Fibroblast of mammary gland (primary cell): Measurements from ENCODE around the gene SND1.

Experiments used
- DNase-seq: peaks from one replicate; pipeline ENCODE4 v3.0.0-alpha.2; 2010; ENCODE audit warnings: low read depth
- H3K4me3 ChIP-seq: 2 replicates; pipeline ENCODE4 v1.5.1; 2011; ENCODE audit warnings: low read depth, mild to moderate bottlenecking, low read length, moderate library complexity; ENCODE audit not compliant: control insufficient read depth
- CTCF ChIP-seq: conservative IDR thresholded peaks from 2 replicates; pipeline ENCODE4 v1.5.1; 2011; ENCODE audit warnings: low read depth, low read length, inconsistent platforms; ENCODE audit not compliant: control insufficient read depth, insufficient read depth

The SND1 gene

GRCh38 chr7:127930341-127931328, 278.6 kb downstream of the SND1 start:
- no peak overlapping the region for H3K4me3 ChIP-seq
- DNase-seq: no peak
- TF ChIP-seq CTCF: no peak

GRCh38 chr7:127932076-127932475, 280.1 kb downstream of the SND1 start:
- DNase-seq: no peak
- H3K4me3 ChIP-seq: no peak overlapping the region
- TF ChIP-seq CTCF: no peak

GRCh38 chr7:127932496-127932895, 280.5 kb downstream of the SND1 start:
- no peak overlapping the region for H3K4me3 ChIP-seq
- DNase-seq: no peak
- no peak for TF ChIP-seq CTCF

- H3K4me3 ChIP-seq: no peak overlapping the region
- DNase-seq: no peak
- no peak for TF ChIP-seq CTCF
These were observed 281.2 kb downstream of the SND1 start for GRCh38 chr7:127933146-127933545.

GRCh38 chr7:127934711-127935110, 282.7 kb downstream of the SND1 start:
- TF ChIP-seq CTCF: no peak
- no peak for DNase-seq
- no peak overlapping the region for H3K4me3 ChIP-seq

GRCh38 chr7:127935847-127936376, 283.9 kb downstream of the SND1 start:
- TF ChIP-seq CTCF: no peak
- no peak for DNase-seq
- H3K4me3 ChIP-seq: no peak overlapping the region
